Measurements from ENCODE around the gene EMX1. TPM values are rescaled to one million over a fixed set of nuclear protein-coding genes. Genes with fewer than 3 reads are reported as not detected.

The EMX1 gene
- total RNA-seq, 4 donors from 2014 or later: 0.21 TPM; not detected in 3

DNA sequence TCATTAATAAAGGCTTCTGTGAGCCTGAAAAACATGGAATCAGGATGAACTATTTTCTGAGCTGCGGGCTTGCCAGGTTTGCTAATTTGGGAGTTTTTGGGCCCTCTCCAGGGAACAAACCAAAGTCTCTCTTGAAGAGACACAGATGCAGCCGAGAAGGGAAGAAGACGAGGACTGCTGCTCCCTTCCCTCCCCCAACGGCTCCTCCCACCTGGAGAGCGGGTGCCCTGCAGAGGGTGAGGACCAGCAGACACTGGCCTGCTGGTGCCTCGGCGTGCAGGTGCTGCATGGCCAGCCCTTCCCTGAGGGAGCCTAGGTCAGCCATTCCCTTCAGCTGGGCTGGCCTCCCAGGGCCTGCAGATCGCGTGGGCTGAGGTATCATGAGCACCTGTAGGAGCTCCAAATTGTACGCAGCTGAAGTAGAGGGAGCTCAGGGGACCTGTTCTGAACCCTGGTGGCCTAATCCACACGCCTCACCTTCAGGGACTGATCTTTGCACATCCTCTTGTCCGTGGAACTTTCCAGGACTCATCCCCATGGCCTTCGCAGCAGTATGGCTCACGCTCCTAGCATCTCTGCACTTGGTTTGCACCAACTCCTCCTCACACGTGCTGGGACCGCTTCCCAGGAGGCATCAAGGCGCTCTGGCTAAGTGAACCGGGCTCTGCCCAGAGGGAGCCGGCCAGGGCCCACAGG, 19.5 kb downstream of the EMX1 start:
- Histone ChIP-seq H3K27me3 (no peaks in the 10 kb centered on the region), H3K27ac (no peak overlapping the region), H3K4me1 (peaks cover 0 to 9% of the 10 kb centered on the region in 2 donors), H3K4me3 (no peak overlapping the region), H3K36me3 (no peaks in the 10 kb centered on the region), H3K9me3 (no peaks in the 10 kb centered on the region)
- peak; percentile 23 to 32 for DNase-seq
- TF ChIP-seq CTCF (IDR thresholded peaks at IDR 0.05) (no peak), POLR2A (IDR thresholded peaks at IDR 0.05) (no peak)
- intact Hi-C loops (cut with DNase I; ENCODE audit: low total_unique reads): no loop called here

DNA sequence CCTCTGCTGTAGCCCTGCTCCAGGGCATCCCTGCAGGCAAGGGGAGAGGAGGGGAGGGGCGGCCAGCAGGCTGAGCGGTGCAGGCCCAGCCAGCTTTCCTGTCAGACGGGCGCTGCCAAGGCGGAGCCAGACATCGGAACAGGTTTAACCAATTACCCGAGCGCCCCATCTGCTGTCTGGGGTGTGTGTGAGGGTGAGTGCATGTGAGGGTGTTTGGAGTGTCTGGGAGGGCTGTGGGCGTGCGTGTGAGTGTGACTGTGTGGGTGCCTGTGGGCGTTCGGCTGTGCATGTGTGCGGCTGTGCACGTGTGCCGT, 20.0 kb downstream of the EMX1 start:
- Histone ChIP-seq H3K36me3 (no peaks in the 10 kb centered on the region), H3K9me3 (no peaks in the 10 kb centered on the region), H3K4me1 (peaks cover 0 to 9% of the 10 kb centered on the region in 2 donors), H3K27ac (no peak overlapping the region), H3K4me3 (no peak overlapping the region), H3K27me3 (no peaks in the 10 kb centered on the region)
- no peak for TF ChIP-seq CTCF (IDR thresholded peaks at IDR 0.05)
- TF ChIP-seq POLR2A (IDR thresholded peaks at IDR 0.05): no peak
- DNase-seq: no peak
- intact Hi-C loops (cut with DNase I; ENCODE audit: low total_unique reads): no loop called here

GRCh38 chr2:72938455-72938854, 21.1 kb downstream of the EMX1 start:
- DNase-seq: no peak
- intact Hi-C loops (cut with DNase I; ENCODE audit: low total_unique reads): no loop called here
- H3K36me3 ChIP-seq: no peaks in the 10 kb centered on the region
- TF ChIP-seq POLR2A (IDR thresholded peaks at IDR 0.05) (no peak), CTCF (IDR thresholded peaks at IDR 0.05) (no peak)
- no peaks in the 10 kb centered on the region for H3K27me3 ChIP-seq
- H3K4me3 ChIP-seq: no peak overlapping the region
- no peaks in the 10 kb centered on the region for H3K9me3 ChIP-seq
- H3K4me1 ChIP-seq: peaks cover 0 to 9% of the 10 kb centered on the region in 2 donors
- no peak overlapping the region for H3K27ac ChIP-seq

DNA sequence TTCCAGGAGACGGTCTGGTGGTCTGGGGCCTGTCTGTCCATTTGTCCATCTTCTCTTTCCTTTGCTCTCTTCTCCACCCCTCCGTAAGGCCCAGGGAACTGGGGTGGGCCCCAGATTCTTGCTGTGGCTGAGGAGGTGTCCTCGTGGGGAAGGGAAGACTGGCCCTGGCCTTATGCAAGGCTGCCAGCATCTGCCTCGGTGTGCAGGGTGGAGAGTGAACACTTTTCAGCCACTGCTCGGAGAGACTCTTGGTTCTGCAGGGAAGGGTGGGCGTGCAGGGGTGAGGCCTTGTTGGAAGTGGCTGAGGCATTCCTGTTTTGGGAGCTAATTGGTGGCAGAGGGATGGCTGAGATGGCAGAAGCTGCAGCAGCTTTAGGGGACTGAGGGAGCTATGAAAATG, 23.0 kb downstream of the EMX1 start:
- TF ChIP-seq CTCF (IDR thresholded peaks at IDR 0.05) (no peak), POLR2A (IDR thresholded peaks at IDR 0.05) (no peak)
- no peak for DNase-seq
- Histone ChIP-seq H3K27me3 (no peaks in the 10 kb centered on the region), H3K9me3 (no peaks in the 10 kb centered on the region), H3K27ac (no peak overlapping the region), H3K4me1 (peaks cover 0 to 9% of the 10 kb centered on the region in 2 donors), H3K4me3 (no peak overlapping the region), H3K36me3 (no peaks in the 10 kb centered on the region)
- intact Hi-C loops (cut with DNase I; ENCODE audit: low total_unique reads): no loop called here

DNA sequence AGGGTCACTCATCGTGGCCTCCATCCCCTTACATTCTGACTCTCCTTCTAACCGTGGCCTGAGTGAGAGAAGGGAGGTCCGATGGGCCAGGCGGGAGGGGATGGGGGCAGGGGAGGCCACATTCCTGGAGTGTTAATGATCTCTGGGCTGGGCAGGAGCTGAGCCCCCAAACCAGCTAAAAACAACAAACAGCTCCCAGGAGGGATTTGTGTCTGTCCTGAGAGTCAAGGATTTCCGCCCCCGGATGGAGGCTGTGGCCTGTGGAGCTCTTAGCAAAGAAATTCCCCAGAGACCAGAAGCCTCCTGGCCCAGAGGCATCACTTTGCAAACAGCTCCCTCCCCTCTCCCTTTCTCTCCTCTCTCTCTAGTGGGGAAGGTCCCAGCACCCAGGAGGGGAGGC, 23.5 kb downstream of the EMX1 start:
- TF ChIP-seq POLR2A (IDR thresholded peaks at IDR 0.05) (no peak), CTCF (IDR thresholded peaks at IDR 0.05) (no peak)
- H3K4me1 ChIP-seq: peaks cover 0 to 9% of the 10 kb centered on the region in 2 donors
- no peaks in the 10 kb centered on the region for H3K9me3 ChIP-seq
- H3K27ac ChIP-seq: no peak overlapping the region
- DNase-seq: no peak
- H3K27me3 ChIP-seq: no peaks in the 10 kb centered on the region
- H3K4me3 ChIP-seq: no peak overlapping the region
- H3K36me3 ChIP-seq: no peaks in the 10 kb centered on the region
- intact Hi-C loops (cut with DNase I; ENCODE audit: low total_unique reads): no loop called here
